NCI-H226 (cell line): ENCODE results near the gene NSMCE1.
"Not testable (repeated sequence)": the region's sequence is repeated elsewhere in the genome, so short reads cannot be mapped to it uniquely, and the experiment has no call there.

ENCODE experiments used
- DNase-seq: peaks from one replicate; pipeline ENCODE4 v3.0.0-alpha.2; 2015

The NSMCE1 gene

DNA sequence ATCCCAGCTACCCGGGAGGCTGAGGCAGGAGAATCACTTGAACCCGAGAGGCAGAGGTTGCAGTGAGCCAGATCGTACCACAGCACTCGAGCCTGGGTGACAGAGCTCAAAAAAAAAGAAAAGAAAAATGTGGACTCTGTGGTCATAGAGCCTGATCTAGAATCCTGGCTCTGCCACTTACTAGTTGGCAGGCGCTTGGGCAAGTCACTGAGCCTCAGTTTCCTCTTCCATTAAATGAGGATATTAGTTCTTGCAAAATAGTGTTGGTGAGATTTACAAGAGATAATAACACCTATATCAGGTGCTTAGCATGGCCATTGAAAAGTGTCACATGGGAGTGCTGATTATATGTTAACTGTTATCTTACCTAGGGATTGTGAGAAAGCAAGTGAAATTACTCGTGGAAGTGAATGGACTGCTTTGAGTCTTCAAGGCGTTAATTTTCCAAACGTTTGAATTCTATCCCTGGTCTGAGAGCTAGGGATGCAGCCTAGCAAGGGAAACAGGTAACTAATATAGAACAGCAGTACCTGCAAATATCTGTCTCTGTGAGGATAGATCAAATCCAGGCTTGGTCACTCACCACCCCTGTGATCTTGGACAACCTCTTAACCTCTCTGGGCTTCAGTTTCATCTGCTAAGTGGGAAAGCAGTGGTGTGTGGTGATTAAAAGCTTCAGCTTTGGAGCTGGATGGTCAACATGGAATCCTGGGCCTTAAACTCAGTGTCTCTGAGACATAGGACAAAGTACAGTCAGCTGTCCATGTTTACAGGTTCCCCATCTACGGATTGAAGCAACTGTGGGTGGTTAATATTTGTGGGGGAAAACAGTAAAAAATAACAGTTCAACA, 953 bp upstream of the NSMCE1 start:
- no peak for DNase-seq

DNA sequence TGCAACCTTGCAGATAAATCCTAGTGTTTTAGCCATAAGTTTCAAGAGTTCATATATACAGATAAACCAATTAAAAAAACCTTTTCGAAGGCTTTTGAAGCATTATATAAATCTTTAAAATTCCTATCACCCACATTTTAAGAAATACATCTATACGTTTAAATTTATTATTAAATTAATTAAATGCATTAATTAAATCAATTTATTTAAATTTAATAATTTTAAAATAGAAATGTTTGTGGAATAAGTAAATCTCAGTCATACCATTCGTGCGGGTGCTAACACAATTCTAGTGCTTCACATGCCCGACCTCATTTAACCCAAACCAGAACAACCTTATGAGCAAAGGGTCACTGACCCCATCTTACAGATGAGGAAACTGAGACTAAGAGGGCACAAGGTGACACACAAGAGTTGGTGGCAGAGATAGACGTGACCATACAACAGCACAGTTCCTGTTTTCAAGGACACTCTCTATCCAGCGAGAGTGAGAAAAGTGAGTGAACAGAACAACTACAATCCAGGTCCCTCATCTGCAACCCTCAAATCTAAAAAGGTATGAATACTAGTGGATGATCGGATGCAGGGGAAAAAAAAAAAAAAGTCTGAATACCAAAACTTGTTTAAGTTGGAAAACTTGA, 1.4 kb downstream of the NSMCE1 start:
- DNase-seq, result no peak

DNA sequence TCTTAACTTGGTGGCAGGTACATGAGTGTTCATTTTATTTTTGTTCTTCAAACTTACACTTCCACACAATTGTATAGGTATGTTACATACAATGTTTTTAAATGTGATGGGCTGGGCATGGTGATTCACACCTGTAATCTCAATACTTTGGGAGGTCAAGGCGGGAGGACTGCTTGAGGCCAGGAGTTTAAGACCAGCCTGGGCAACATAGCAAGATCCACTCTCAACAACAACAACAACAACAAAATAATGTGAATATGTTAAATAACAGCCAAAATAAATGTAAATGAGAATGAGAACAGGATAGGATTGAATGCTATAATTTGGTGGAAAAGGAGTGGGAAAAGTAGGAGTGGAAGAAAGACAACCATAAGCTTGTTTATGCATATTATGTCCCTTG, 2.6 kb downstream of the NSMCE1 start:
- no peak for DNase-seq

DNA sequence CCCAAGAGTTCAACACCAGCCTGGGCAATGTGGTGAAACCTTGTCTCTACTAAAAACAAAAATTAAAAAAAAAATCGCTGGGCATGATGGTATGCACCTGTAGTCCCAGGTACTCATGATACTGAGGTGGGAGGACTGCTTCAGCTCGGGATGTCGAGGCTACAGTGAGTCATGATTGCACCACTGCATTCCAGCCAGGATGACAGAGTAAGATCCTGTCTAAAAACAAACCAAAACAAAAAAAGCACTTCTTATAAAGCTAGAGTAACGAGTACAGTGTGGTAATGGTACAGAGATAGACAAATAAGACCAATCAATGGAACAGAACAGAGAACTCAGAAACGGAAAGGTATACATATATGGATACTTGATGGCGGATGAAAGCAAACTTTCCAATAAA, 4.4 kb downstream of the NSMCE1 start:
- DNase-seq, result peak; percentile 85

DNA sequence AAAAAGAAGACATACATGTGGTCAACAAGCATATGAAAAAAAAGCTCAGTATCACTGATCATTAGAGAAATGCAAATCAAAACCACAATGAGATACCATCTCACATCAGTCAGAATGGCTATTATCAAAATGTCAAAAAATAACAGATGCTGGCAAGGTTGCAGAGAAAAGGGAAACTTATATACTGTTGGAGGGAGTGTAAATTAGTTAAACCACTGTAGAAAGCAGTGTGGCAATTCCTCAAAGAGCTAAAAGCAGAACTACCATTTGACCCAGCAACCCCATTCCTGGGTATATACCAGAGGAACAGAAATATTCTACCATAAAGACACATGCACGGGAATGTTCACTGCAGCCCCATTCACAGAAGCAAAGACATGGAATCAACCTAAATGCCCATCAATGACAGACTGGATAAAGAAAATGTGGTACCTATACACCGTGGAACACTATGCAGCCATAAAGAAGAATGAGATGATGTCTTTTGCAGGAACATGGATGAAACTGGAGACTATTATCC, 5.6 kb downstream of the NSMCE1 start:
- not testable (repeated sequence) for DNase-seq

DNA sequence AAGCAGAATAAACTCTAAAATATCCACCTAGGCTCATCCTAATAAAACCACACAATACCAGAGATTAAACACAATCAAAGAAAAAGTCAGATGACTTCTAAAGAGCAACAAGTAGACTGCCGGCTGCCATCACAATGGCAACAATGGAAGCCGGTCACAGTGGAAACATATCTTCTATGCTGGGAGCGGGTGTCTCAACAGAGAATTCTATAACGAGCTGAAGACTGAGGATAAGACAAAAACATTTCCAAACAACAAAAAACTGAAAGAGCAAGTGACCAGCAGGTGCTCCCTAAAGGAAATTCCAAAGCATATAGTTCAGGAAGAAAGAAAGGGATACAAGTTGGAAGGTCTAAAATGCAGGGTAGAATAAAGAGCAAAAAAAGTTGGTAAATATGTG, 8.9 kb downstream of the NSMCE1 start:
- no peak for DNase-seq

DNA sequence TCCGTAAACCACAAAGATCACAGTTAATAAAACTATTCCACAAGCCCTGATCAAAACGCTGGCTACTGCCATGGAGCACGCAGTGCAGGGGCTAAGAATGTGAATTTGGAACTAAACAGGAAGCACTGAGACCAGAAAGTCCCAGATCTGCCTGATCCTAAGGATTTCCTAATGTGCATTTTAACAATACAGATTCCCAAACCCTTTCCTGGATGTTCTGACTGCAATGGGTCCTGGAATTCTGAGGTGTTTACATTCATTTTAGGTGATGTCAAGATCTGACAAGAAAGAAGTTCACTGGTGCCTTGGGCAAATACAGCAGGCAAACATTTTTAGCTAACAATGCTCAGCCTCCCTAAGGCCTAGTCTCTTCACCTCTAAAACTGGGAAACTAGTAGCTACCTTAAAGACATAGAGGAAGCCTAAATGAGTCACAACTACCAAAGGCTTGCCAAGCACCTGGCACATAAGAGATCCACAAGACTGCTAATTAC, 10.3 kb downstream of the NSMCE1 start:
- peak; percentile 61 for DNase-seq

DNA sequence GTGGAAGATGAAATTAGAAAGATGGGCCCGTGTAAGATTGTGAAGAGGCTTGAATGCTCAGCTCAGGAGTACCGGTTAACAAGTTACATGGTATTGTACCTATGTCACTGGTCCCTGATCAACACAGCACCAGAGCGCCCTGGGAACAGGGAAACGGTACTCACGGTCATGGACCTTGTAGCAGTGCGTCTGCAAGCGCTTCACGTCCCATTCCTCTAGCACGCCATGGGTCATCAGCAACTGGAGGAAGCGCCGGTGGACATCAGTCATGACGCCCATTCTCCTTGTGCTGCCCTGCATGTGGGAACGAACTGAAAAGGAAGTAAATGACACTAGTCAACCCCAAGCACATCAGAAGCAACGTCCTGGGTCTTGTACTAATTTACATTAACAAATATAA, 11.3 kb downstream of the NSMCE1 start:
- no peak for DNase-seq

DNA sequence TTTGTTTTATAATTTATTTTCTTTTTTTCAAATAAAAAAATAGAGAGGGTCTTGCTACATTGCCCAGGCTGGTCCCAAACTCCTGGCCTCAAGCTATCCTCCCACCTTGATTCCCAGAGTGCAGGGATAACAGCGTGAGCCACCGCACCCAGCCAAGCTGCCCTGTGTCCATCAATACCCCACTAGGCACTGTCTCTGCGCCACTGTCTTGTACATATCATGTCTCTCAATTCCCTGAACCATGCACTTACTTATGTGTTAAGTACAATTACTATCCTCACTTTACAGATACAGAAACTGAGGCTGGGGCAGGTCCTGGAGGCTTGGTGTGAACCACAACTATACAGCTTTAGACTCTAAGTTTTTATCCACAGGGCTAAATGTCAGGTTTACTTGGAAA, 11.7 kb downstream of the NSMCE1 start:
- no peak for DNase-seq

DNA sequence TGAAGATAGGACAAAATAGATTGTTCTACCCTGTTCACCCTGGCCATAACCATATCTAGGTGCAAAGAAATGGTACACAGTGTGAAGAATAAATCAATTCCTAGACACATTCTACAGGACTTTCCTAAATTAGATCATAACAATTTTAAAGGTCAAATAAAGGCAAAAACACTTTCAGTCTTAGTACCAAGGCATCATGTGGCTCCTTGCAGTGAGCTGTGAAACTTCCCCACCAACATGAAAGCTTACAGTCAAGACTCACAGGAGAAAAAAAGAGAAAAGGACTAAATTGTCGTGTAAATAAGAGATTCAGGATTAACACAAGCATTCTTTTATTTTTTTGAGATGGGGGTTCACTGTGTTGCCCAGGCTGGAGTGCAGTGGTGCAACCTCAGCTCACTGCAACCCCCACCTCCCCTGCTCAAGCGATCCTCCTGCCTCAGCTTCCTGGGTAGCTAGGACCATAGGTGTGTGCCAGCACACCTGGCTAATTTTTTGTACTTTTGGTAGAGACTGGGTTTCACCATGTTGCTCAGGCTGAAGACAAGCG, 14.2 kb downstream of the NSMCE1 start:
- no peak for DNase-seq

DNA sequence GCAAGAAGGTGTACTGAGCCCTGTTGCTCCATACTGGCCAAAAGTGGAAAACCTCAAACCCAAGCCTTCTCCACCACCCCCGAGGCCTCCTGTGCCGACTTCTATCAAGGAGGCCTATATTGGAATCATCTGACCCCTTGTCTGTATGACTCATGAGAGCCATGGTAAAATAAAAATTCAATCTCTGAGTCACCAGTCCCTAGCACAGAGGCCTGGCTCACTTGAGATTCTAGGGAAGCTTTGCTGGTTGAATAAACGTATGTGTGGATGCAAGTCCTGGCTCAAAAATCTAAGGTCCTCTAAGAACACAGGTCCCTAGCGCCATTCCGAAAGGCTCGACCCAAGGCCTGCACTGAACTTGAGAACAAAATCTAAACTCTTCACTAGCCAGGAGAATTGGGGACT, 15.0 kb downstream of the NSMCE1 start:
- peak; percentile 80 for DNase-seq

DNA sequence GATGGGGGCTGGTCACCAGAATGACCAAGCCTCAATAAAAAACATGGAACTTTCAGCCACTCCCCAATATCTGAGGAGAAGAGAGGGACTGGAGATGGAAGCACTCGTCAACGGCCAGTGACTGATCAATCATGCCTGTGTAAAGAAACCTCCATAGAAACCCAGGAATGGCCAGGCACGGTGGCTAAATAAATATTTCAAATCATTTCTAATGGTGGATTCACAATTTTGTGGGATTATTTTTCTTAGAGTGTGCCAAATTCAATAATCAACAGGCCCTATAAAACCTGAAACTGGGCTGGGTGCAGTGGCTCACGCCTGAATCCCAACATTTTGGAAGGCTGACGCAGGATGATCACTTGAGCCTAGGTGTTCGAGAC, 16.4 kb downstream of the NSMCE1 start:
- DNase-seq, result no peak

DNA sequence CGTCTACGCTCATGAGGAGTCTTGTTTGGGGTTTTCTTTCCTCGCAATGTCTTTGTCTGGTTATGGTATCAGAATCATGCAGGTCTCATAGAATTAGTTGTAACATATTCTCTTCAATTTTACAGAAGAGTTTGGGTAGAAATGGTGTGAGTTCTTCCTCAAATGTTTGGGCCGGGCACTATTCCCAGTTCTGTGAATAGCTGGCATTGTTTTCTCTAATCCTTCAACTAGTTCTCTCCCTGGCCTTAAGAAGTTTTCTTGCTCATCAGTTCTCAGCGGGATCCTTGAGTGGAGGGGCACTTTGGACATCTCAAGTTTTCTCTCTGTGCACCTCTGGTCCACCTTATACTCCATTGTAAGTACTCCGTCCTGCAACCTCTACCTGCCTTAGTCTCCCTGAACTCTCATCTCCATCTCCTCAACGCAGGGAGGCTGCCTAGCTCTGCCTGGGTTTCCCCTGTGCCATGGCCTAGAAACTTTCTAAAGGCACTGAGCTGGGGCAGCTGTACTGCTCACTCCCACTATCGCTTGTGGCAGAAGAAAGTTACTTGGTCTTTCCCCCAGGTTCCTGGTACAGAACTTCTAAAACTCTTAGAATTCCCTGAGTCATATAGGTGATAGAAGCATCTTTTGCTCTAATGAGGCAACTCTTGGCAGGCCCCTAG, 16.9 kb downstream of the NSMCE1 start:
- no peak for DNase-seq

DNA sequence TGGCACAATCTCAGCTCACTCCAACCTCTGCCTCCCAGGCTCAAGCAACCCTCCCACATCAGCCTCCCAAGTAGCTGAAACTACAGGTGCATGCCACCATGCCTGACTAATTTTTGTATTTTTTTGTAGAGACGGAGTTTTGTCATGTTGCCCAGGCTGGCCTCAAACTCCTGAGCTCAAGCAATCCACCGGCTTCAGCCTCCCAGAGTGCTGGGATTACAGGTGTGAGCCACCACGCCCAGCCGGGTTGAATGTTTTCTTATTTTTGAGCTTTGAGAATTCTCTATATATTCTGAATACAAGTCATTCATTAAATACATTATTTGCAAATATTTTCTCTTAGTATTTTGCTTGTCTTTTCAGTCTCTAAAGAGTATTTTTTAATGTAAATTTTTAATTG, 19.7 kb downstream of the NSMCE1 start:
- DNase-seq, result not testable (repeated sequence)

DNA sequence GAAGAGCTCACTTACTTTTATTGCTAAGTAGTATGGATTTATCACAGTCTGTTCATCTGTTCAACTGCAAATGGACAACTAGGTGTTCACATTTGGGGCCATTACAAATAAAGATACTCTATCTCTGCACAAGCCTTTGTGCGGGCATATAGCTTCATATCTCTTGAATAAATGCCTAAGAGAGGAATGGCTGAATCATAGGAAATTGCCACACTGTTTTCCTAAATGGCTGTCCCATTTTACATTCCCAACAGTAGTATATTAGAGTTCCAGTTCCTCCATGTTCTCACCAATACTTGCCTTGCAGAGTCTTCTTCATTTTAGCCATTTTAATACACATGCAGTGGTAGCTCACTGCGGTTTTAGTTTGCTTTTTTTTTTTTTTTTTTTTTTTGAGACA, 20.5 kb downstream of the NSMCE1 start:
- no peak for DNase-seq

DNA sequence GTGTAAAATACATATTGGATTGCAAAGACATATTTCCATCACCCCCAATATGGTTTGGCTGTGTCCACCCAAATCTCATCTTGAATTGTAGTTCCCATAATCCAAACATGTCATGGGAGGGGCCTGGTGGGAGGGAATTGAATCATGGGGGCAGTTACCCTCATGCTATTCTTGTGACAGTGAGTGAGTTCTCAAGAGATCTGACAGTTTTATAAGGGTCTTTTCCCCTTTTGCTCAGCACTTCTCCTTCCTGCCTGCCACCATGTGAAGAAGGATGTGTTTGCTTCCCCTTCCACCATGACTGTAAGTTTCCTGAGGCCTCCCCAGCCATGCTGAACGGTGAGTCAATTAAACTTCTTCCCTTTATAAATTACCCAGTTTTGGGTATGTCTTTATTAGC, 21.5 kb downstream of the NSMCE1 start:
- not testable (repeated sequence) for DNase-seq

DNA sequence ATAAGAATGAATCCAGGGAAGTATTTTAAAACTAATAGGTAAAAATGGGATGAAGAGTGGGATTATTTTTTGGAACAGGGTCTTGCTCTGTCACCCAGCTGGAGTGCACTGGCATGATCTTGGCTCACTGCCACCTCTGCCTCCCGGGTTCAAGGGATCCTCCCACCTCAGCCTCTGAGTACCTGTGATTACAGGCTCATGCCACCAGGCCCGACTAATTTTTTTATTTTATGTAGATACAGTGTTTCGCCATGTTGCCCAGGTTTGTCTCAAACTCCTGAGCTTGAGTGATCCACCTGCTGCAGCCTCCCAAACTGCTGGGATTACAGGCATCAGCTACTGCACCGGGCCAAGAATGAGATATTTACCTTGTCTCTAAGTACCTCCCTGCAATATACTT, 22.1 kb downstream of the NSMCE1 start:
- DNase-seq, result no peak

DNA sequence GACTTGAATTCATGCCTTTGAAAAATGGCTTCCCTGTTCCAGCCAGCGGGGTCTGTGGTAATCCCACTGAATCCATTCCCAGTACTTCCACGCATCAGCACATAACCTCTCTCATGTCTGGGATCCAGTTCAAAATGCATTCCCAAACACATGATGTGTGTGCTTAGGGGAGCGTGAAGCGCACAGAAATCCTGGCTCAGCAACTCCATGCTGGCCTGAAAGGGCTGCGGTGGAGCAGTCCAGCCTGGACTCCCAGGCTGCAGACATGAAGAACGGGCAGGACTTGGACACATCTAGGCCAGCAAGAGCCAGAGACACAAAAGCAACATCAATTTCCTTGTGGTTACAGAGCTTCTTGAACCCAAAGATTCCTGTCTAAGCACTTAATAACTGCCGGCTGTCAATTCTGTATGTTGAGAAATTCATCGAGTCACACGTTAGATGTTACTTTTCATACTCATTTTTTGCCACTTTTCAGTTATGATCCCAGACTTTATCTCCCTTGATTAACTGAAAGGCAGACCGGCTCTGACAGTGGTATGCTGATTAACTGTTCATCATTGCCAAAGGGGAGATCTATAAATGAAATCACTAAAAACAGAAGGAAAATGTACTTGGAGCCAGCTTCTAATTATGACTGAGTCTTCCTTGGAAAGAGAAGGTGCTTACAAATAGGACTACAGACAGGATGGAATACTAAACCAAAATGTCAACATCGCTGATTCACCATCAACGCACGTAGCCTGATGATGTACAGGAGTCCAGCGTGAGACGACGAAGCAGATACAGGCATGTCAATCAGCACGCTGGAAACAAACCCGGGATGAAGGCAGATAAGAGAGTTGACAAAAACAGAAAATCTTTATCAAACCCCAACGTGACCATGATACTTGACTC, 23.0 kb downstream of the NSMCE1 start:
- DNase-seq, result no peak

DNA sequence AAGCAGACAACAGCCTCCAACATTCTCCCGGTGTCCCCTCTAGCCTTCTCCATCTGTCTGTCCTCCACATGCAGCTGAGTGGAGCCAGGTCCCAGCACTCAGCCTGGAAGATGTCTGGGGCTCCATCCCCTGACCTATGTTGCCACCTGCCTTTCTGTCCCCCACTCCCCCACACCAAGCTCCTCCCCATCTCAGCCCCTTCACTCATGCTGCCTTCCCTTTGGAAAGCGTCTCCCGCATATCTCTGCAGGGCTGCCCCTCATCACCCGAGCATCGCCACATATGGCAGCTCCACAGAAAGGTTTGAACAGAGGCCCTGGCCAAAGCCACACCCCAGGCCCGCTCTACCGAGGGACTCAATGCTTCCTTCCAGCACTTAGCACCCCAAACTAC, 24.2 kb downstream of the NSMCE1 start:
- no peak for DNase-seq

DNA sequence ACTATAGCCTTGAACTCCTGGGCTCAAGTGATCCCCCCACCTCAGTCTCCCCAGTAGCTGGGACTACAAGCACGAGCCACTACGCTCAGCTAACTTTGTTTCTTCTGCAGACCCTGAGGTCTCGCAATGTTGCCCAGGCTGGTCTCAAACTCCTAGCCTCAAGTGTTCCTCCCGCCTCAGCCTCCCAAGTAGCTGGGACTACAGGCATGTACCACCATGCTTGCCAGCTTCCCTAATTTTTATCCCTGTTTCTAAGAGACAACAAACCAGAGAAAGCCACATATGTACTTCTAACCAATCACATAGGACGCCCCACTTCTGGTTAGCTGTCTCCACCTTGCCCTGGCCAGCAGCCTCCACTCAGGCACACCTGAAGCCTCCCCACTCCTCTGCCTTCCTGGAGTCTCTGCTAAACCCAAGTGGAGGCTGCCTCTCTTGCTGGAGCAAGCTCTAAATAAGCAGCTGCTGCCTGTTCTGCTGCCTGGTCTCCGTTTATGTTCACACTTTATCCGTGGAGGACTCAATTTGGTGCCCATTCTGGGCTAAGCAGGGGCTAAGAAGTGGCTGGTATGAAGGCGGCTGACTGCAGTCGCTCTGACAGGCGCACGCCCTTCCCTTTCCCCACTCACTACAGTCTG, 24.7 kb downstream of the NSMCE1 start:
- DNase-seq, result no peak

DNA sequence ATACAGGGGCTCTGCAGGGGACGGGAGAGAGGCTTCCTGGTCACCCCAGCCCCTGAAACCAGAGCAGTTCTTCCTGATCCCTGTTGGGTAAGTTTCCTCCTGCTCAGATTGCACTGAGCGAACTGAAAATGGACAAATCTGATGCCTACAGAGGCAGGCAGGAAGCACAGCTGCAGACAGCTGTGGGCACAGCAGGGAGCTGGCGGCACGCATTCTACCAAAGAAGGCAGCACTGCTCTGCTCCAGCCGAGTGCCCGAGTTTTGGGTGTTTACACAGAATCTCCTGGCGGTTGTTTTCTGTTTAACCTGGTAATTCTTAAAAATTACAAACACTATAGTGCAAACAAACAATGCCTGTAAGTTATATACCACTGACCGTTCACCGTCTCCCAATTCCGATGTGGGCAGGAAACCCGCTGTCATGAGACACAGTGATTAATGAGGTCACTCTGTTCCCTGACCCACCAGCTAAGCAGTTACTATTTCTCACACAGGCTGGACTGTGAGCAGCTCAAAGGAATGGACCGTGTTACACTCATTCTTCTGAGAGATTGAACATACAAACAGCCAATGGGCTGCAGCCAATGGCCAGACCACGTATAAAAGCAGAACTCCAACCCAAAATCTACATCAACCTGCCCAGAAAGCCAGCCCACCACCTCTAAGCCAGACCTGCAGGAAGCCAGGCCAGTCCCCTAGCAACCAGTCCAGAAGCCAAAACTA, 25.5 kb downstream of the NSMCE1 start:
- no peak for DNase-seq
